ENCODE measurements around the gene ELOVL4. TPM values are rescaled to one million over a fixed set of nuclear protein-coding genes. Genes with fewer than 3 reads are reported as not detected.

ELOVL4 gene
- total RNA-seq, 1 donor, result 7.6 TPM

DNA sequence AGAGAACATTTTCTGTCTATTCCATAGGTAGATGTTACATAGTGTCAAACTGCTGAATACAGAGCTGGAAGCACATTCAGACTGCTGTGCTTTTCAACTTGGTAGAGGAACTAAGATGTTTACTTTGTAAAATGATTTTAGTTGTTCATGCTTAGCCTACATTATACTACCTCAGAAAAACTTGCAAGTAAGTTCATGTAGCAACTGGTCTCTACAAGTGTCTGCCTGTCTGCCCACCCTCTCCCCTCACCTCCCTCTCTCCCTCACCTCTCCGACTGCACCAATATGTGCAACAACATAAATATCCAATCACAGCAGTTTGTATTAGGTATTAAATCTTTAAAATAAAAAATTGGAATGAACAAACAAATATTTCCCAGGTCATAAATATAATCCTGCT is 25.3 kb downstream of the ELOVL4 start:
- Histone ChIP-seq H3K27me3 (ENCODE audit: insufficient read depth, low read length) (no peaks in the 10 kb centered on the region), H3K27ac (ENCODE audit: low read depth, low read length) (no peak overlapping the region), H3K4me2 (ENCODE audit: insufficient read depth, low read length) (no peak overlapping the region), H3K4me1 (ENCODE audit: insufficient read depth, low read length) (no peaks in the 10 kb centered on the region), H3K9me3 (ENCODE audit: low read depth, low read length) (no peaks in the 10 kb centered on the region), H3K4me3 (ENCODE audit: insufficient read depth, low read length) (no peak overlapping the region), H2AFZ (ENCODE audit: low read length) (no peak overlapping the region), H3K79me2 (ENCODE audit: insufficient read depth, low read length) (no peaks in the 10 kb centered on the region), H3K36me3 (ENCODE audit: insufficient read depth, low read length) (no peaks in the 10 kb centered on the region), H4K20me1 (ENCODE audit: insufficient read depth, low read length) (no peaks in the 10 kb centered on the region)
- DNase-seq (ENCODE audit: insufficient read length, low spot score, missing footprints), result no peak
- TF ChIP-seq, protein P1, sequence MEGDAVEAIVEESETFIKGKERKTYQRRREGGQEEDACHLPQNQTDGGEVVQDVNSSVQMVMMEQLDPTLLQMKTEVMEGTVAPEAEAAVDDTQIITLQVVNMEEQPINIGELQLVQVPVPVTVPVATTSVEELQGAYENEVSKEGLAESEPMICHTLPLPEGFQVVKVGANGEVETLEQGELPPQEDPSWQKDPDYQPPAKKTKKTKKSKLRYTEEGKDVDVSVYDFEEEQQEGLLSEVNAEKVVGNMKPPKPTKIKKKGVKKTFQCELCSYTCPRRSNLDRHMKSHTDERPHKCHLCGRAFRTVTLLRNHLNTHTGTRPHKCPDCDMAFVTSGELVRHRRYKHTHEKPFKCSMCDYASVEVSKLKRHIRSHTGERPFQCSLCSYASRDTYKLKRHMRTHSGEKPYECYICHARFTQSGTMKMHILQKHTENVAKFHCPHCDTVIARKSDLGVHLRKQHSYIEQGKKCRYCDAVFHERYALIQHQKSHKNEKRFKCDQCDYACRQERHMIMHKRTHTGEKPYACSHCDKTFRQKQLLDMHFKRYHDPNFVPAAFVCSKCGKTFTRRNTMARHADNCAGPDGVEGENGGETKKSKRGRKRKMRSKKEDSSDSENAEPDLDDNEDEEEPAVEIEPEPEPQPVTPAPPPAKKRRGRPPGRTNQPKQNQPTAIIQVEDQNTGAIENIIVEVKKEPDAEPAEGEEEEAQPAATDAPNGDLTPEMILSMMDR (IDR thresholded peaks at IDR 0.05; ENCODE audit: extremely low read depth, low read depth, low read length), result no peak

DNA sequence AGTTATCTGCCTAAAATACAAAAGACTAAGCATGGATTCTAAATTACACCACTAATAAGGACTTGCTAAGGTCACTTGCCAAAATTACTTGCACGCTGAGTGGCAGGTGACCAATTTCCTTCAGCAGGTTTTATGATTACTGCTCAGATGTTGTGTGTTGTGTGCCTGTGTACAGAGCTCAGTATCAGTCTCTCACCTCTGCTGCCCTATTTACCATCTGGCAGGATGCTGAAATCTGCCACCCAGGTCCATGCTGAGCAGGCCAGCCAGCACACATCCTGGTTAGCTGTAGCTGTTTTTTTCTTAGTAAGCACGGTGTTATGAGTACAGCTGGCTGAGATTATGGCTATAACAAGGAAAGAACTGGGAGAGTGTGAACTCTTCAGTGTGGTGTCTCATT is 34.0 kb downstream of the ELOVL4 start:
- Histone ChIP-seq H4K20me1 (ENCODE audit: insufficient read depth, low read length) (no peaks in the 10 kb centered on the region), H3K4me1 (ENCODE audit: insufficient read depth, low read length) (no peaks in the 10 kb centered on the region), H3K27me3 (ENCODE audit: insufficient read depth, low read length) (no peaks in the 10 kb centered on the region)

DNA sequence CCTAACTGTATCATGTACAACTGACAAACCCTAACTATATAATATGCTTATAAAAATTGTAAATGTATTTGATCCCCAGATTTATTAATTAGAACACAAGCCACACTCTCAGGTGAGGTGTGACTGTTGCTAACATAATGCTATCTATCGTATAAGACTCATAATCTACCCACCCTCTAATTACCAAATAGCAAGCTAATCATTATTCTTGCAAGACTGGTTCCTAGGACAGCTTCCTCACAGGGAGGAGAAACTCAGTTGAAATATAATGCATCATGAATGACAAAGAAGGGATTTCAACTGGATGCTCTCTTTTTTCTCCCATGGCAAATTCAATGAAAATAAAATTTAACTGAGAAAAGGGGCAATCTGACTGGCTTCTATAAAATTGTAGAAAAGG is 35.4 kb downstream of the ELOVL4 start:
- TF ChIP-seq, protein P1 (IDR thresholded peaks at IDR 0.05; ENCODE audit: extremely low read depth, low read depth, low read length), result no peak
- Histone ChIP-seq H3K4me2 (ENCODE audit: insufficient read depth, low read length) (no peak overlapping the region), H3K27ac (ENCODE audit: low read depth, low read length) (no peak overlapping the region), H3K79me2 (ENCODE audit: insufficient read depth, low read length) (no peaks in the 10 kb centered on the region), H3K4me3 (ENCODE audit: insufficient read depth, low read length) (no peak overlapping the region), H4K20me1 (ENCODE audit: insufficient read depth, low read length) (no peaks in the 10 kb centered on the region), H2AFZ (ENCODE audit: low read length) (no peak overlapping the region), H3K4me1 (ENCODE audit: insufficient read depth, low read length) (no peaks in the 10 kb centered on the region), H3K9me3 (ENCODE audit: low read depth, low read length) (no peaks in the 10 kb centered on the region), H3K27me3 (ENCODE audit: insufficient read depth, low read length) (no peaks in the 10 kb centered on the region), H3K36me3 (ENCODE audit: insufficient read depth, low read length) (no peaks in the 10 kb centered on the region)
- DNase-seq (ENCODE audit: insufficient read length, low spot score, missing footprints), result no peak

More for the DNA sequence above, 34.0 kb downstream of the ELOVL4 start:
- H3K27ac ChIP-seq (ENCODE audit: low read depth, low read length), result no peak overlapping the region
- no peaks in the 10 kb centered on the region for H3K36me3 ChIP-seq (ENCODE audit: insufficient read depth, low read length)
- no peaks in the 10 kb centered on the region for H3K9me3 ChIP-seq (ENCODE audit: low read depth, low read length)
- H3K79me2 ChIP-seq (ENCODE audit: insufficient read depth, low read length), result no peaks in the 10 kb centered on the region
- H3K4me2 ChIP-seq (ENCODE audit: insufficient read depth, low read length), result no peak overlapping the region
- no peak for DNase-seq (ENCODE audit: insufficient read length, low spot score, missing footprints)
- H2AFZ ChIP-seq (ENCODE audit: low read length), result no peak overlapping the region
- TF ChIP-seq, protein P1 (IDR thresholded peaks at IDR 0.05; ENCODE audit: extremely low read depth, low read depth, low read length), result no peak
- no peak overlapping the region for H3K4me3 ChIP-seq (ENCODE audit: insufficient read depth, low read length)

DNA sequence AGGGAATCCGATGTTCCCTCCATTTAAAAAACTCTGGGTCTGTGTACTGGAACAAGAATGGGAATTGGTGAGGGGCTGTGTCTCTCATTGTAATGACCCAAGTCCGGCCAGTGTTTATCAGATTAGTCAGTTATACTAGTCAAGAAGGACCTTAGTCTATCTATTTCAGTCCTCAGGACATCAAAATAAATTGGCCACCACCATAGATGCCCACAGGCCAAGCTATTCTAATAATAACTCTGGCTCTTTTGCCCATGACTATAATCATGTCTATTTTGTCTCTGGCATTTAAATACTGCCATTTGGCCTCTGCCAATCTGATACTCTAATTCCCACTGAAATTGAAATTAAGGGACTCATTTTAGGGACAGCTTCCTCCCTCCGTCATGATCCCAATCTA is 37.8 kb downstream of the ELOVL4 start:
- Histone ChIP-seq H4K20me1 (ENCODE audit: insufficient read depth, low read length) (no peaks in the 10 kb centered on the region), H3K36me3 (ENCODE audit: insufficient read depth, low read length) (no peaks in the 10 kb centered on the region), H3K4me2 (ENCODE audit: insufficient read depth, low read length) (no peak overlapping the region), H3K27ac (ENCODE audit: low read depth, low read length) (no peak overlapping the region), H3K79me2 (ENCODE audit: insufficient read depth, low read length) (no peaks in the 10 kb centered on the region), H3K9me3 (ENCODE audit: low read depth, low read length) (no peaks in the 10 kb centered on the region), H3K4me1 (ENCODE audit: insufficient read depth, low read length) (no peaks in the 10 kb centered on the region), H2AFZ (ENCODE audit: low read length) (no peak overlapping the region), H3K27me3 (ENCODE audit: insufficient read depth, low read length) (no peaks in the 10 kb centered on the region), H3K4me3 (ENCODE audit: insufficient read depth, low read length) (no peak overlapping the region)
- no peak for DNase-seq (ENCODE audit: insufficient read length, low spot score, missing footprints)
- TF ChIP-seq, protein P1 (IDR thresholded peaks at IDR 0.05; ENCODE audit: extremely low read depth, low read depth, low read length), result no peak

Data from osteoblast (primary cell).